Right cardiac atrium (tissue), 5 donors: ENCODE measurements around the gene AP2S1. TPM values are rescaled to one million over a fixed set of nuclear protein-coding genes. Genes with fewer than 3 reads are reported as not detected.
A peak's percentile ranks its signal among the peaks of the same experiment; 100 is the strongest.
"Not testable (repeated sequence)": the region's sequence is repeated elsewhere in the genome, so short reads cannot be mapped to it uniquely, and the experiment has no call there.

Experiments used
- ATAC-seq, 2 donors: fragments of 200-7000 bp; cut with Tn5 transposase; one replicate each; pipeline versions ENCODE4 v1.8.0 to v1.9.1; 2020; ENCODE audit warnings: moderate library complexity in 2 of 2, mild to moderate bottlenecking in 1 of 2
- DNase-seq, 3 donors: peaks; one replicate each; pipeline ENCODE4 v3.0.0-alpha.2; 2020
- H3K27ac ChIP-seq: one replicate; pipeline ENCODE4 v1.5.1; 2013; ENCODE audit warnings: mild to moderate bottlenecking, low read length, control low read depth, moderate library complexity
- H3K27me3 ChIP-seq: one replicate; pipeline ENCODE4 v1.6.1; 2013; ENCODE audit not compliant: control insufficient read depth, insufficient read depth
- H3K4me1 ChIP-seq: one replicate; pipeline ENCODE4 v1.6.1; 2013; ENCODE audit warnings: low read length; ENCODE audit not compliant: control insufficient read depth, insufficient read depth
- H3K4me3 ChIP-seq: one replicate; pipeline ENCODE4 v1.5.1; 2013; ENCODE audit warnings: low read length, control low read depth
- H3K9me3 ChIP-seq: one replicate; pipeline ENCODE4 v1.6.1; 2013; ENCODE audit warnings: low read length; ENCODE audit not compliant: control insufficient read depth
- WGBS: extraction: QIAGEN DNeasy Blood & Tissue Kit; methylation state at CpG from one replicate; pipeline ENCODE4 v1.1.7; 2013; 5-methylcytosine and 5-hydroxymethylcytosine counted together
- intact Hi-C, 4 donors: fragments of 100-400 bp; cut with DNase I; formaldehyde crosslinking; loops; one replicate each; pipeline versions ENCODE4 v1.11.0 to v1.14.0; 2022 to 2023
- polyA plus RNA-seq: library from polyadenylated mRNA; stranded (reverse); fragments of 200-250 nt; gene quantifications from one replicate; pipeline ENCODE4 v1.2.3, GENCODE V29; 2013
- total RNA-seq, 4 donors: library from RNA; stranded (reverse); fragmentation: NEBNext Ultra II Directional; extraction: Animal tissue kit (Norgen Biotek cat#: 25700); gene quantifications; one replicate each; pipeline ENCODE4 v1.2.1, GENCODE V29; 2021
- donor health status: healthy with polysubstance abuse.
- donor health status: DM: no; HTN: yes; CAD: no.
- donor health status: DM: no; HTN: no; CAD: no.
- donor health status: DM: no; HTN: yes; CAD: no; lungs with severe emphysema.
- donor health status: DM: yes; HTN: yes; CAD: no.

The AP2S1 gene
- total and polyA plus RNA-seq, 5 donors, result 83.0 to 102 (median 91.7) TPM

DNA sequence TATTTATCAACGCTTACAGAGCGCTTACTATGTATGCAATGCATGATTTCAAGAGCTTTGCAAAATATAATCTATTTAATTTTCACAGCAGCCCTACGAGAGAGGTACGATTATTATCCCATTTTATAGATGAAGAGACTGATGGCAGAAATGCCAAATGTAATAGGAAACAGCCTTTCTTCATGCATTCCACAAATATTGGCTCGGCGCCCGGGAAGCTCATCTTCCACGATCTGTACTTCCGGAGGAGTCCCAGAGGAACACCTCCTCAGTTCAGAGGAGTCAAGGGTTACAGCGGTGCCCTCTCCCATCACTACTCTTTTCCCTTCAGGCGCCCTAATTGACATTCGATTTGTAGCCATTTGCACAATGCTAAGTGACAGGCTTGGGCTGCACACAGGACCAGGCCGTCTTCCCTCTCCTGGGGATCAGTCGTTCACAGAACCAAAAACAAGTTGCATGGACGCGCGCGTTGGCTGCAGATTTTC lies 9.0 kb upstream of the AP2S1 start:
- peak; percentile 79 to 88 (median 87) for DNase-seq
- intact Hi-C loops, result loop anchor here (2.0 to 10.0 kb wide), 5 partner anchors 55 to 133 kb away; no protein-coding TSS in a partner anchor
- Histone ChIP-seq H3K27me3 (no peaks in the 10 kb centered on the region), H3K4me3 (no peak overlapping the region), H3K4me1 (peaks cover 9% of the 10 kb centered on the region), H3K9me3 (no peaks in the 10 kb centered on the region), H3K27ac (peak overlapping the region; percentile 66)
- WGBS, result 13% methylated on average over 18 of the region's 18 CpGs
- no peak for ATAC-seq

GRCh38 chr19:46856062-46857022 lies 5.7 kb upstream of the AP2S1 start:
- peaks cover 4% of the 10 kb centered on the region for H3K4me1 ChIP-seq
- intact Hi-C loops, result loop anchor here in 1 of 4 donors (5.0 kb wide), 1 partner anchor 136 kb away; no protein-coding TSS in a partner anchor
- H3K4me3 ChIP-seq, result peak overlapping the region; percentile 26
- peak overlapping the region; percentile 73 for H3K27ac ChIP-seq
- no peaks in the 10 kb centered on the region for H3K27me3 ChIP-seq
- no peaks in the 10 kb centered on the region for H3K9me3 ChIP-seq
- ATAC-seq (peak; percentile 76 to 78), DNase-seq (peak; percentile 98 to 99 (median 99))
- 7% methylated on average over 41 of the region's 41 CpGs for WGBS

DNA sequence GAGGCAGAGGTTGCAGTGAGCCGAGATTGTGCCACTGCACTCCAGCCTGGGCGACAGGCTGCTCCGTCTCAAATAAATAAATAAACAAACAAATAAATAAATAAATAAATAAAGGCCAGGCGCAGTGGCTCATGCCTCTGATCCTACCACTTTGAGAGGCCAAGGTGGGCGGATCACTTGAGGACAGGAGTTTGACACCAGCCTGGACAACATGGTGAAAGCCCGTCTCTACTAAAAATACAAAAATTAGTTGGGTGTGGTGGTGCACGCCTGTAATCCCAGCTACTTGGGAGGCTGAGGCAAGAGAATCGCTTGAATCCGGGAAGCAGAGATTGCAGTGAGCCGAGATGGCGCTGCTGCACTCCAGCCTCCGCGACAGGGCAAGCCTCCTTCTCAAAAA lies 4.1 kb upstream of the AP2S1 start:
- H3K4me1 ChIP-seq, H3K27ac ChIP-seq, H3K4me3 ChIP-seq, H3K27me3 ChIP-seq, ATAC-seq, DNase-seq, H3K9me3 ChIP-seq: not testable (repeated sequence)
- intact Hi-C loops, result loop anchor here in 1 of 4 donors (5.0 kb wide), 1 partner anchor 138 kb away; no protein-coding TSS in a partner anchor
- 81% methylated on average over 13 of the region's 13 CpGs for WGBS

DNA sequence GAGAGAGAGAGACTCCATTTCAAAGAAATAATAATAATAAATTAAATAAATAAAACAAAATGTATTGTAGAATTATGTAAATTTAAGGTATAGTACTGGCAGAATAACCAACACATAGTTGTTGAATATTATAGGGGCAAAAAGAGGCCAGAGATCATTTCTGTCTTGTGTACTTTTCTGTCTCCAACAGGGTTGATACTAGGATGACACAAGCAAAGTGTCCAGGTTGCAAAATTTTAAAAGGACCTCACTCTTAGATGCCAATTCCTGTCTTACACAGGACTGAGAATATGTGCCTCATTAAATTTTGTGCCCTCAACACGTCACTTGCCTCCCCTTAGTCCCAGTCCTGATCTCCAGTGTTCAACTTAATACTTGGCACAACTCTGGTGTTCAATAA lies 2.2 kb upstream of the AP2S1 start:
- Histone ChIP-seq H3K27me3 (no peaks in the 10 kb centered on the region), H3K27ac (no peak overlapping the region), H3K9me3 (no peaks in the 10 kb centered on the region), H3K4me3 (no peak overlapping the region), H3K4me1 (peaks cover 7% of the 10 kb centered on the region)
- no peak for ATAC-seq
- no peak for DNase-seq
- 87% methylated on average over 1 of the region's 1 CpG for WGBS
- intact Hi-C loops, result no loop called here

DNA sequence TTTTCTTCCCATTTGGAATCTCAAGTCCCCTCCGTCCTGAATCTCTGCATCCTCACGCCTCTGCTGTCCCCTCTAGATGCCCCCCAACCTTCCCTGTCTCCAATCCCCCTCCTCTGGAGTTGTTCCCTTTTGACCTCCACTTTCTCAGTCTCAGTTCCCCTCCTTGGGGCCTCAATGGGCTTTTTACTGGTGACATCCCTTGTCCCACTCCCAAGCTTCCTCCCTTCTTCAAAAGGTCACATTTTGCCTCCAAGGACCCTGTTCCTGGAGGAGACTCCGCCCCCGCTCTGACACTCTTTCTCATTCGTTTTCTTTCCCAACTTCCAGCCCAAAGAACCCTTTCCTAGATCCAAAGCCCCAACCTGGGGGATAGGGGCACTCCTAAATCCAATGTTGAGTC lies 1.0 kb downstream of the AP2S1 start:
- peak overlapping the region; percentile 78 for H3K27ac ChIP-seq
- 28% methylated on average over 5 of the region's 5 CpGs for WGBS

GRCh38 chr19:46848389-46848788 lies 2.3 kb downstream of the AP2S1 start:
- DNase-seq, result no peak
- intact Hi-C loops, result loop anchor here in 1 of 4 donors (10.0 kb wide), 1 partner anchor 234 kb away; no protein-coding TSS in a partner anchor
- ATAC-seq, result no peak
- Histone ChIP-seq H3K27ac (no peak overlapping the region), H3K4me1 (peaks cover 3% of the 10 kb centered on the region), H3K9me3 (no peaks in the 10 kb centered on the region), H3K27me3 (no peaks in the 10 kb centered on the region), H3K4me3 (no peak overlapping the region)
- 84% methylated on average over 2 of the region's 2 CpGs for WGBS

More for the DNA sequence above, 1.0 kb downstream of the AP2S1 start:
- intact Hi-C loops, result loop anchor here in 1 of 4 donors (10.0 kb wide), 1 partner anchor 235 kb away; no protein-coding TSS in a partner anchor
- ATAC-seq (no peak), DNase-seq (no peak)
- Histone ChIP-seq H3K27me3 (no peaks in the 10 kb centered on the region), H3K9me3 (no peaks in the 10 kb centered on the region), H3K4me1 (peaks cover 3% of the 10 kb centered on the region), H3K4me3 (peak overlapping the region; percentile 82)

DNA sequence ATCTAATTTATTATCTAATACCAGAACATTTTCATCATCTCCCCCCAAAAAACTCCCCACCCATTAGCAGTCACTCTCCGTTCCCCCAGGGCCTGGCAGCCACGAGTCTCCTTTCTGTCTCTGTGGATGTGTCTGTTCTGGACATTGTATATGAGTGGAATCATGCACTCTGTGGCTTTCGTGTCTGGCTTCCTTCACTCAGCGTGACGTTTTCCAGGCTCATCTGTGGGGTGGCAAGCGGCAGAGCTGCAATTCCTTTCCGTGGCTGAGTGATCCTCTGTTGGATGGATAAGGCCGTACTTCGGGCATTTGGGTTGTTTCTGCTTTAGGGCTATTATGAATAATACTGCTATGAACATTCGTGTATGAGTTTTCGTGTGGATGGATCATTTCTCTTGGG lies 3.1 kb downstream of the AP2S1 start:
- Histone ChIP-seq H3K4me1 (peaks cover 3% of the 10 kb centered on the region), H3K27me3 (no peaks in the 10 kb centered on the region), H3K27ac (no peak overlapping the region), H3K9me3 (no peaks in the 10 kb centered on the region), H3K4me3 (no peak overlapping the region)
- 88% methylated on average over 11 of the region's 11 CpGs for WGBS
- intact Hi-C loops, result loop anchor here in 1 of 4 donors (10.0 kb wide), 1 partner anchor 233 kb away; no protein-coding TSS in a partner anchor
- DNase-seq, result no peak
- no peak for ATAC-seq

- Histone ChIP-seq H3K4me3 (no peak overlapping the region), H3K9me3 (no peaks in the 10 kb centered on the region), H3K4me1 (peaks cover 5% of the 10 kb centered on the region), H3K27ac (no peak overlapping the region), H3K27me3 (no peaks in the 10 kb centered on the region)
- DNase-seq (peak in 2 of 3 donors; percentile 16 to 64), ATAC-seq (no peak)
- intact Hi-C loops, result loop anchor here in 1 of 4 donors (10.0 kb wide), 1 partner anchor 231 kb away; no protein-coding TSS in a partner anchor
- WGBS, result 79% methylated on average over 19 of the region's 19 CpGs
These were observed 4.6 kb downstream of the AP2S1 start for GRCh38 chr19:46845959-46846459.

DNA sequence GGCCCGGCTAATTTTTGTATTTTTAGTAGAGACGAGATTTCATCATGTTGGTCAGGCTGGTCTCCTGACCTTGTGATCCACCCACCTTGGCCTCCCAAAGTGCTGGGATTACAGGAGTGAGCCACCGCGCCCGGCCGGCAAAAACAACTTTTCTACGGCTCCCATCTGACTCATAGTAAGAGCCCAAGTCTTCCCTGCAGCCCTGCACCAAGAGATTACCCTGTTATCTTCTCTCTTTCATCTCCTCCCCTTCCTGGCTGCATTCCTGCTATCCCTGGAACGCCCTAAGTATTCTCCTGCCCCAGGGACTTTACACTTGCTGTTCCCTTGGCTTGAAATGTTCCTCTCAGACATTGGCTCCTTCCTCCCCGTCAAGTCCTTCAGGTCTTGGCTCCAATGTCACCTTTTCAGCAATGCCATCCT lies 6.6 kb downstream of the AP2S1 start:
- 78% methylated on average over 9 of the region's 9 CpGs for WGBS

DNA sequence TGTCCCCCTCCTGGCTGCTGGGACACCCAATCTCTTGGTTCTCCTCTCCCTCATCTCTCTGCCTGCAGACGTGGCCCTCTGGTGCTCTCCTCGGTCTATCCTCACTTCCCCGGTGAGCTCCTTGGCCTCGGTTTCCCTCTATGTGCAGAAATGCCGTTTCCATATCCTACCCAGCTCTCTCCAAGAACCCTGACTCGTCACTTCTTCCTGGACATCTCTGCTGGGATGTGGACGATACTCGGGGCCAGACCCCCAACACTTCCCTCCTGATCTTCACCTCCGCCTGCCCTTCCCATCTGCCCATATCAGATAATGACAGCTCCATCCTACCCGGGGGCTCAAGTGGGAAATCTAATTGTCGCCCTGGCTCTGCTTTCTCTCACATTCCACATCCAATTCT lies 7.9 kb downstream of the AP2S1 start:
- ATAC-seq (no peak), DNase-seq (no peak)
- no peak overlapping the region for H3K27ac ChIP-seq
- peaks cover 2% of the 10 kb centered on the region for H3K4me1 ChIP-seq
- intact Hi-C loops, result loop anchor here in 1 of 4 donors (10.0 kb wide), 1 partner anchor 228 kb away; no protein-coding TSS in a partner anchor
- WGBS, result 79% methylated on average over 11 of the region's 11 CpGs
- no peaks in the 10 kb centered on the region for H3K9me3 ChIP-seq
- no peaks in the 10 kb centered on the region for H3K27me3 ChIP-seq
- no peak overlapping the region for H3K4me3 ChIP-seq

More for the DNA sequence above, 6.6 kb downstream of the AP2S1 start:
- Histone ChIP-seq H3K4me1 (peaks cover 2% of the 10 kb centered on the region), H3K27ac (no peak overlapping the region), H3K4me3 (no peak overlapping the region), H3K9me3 (no peaks in the 10 kb centered on the region), H3K27me3 (no peaks in the 10 kb centered on the region)
- ATAC-seq (no peak), DNase-seq (no peak)
- intact Hi-C loops, result loop anchor here in 1 of 4 donors (10.0 kb wide), 1 partner anchor 229 kb away; no protein-coding TSS in a partner anchor
